Cardiac muscle cell (in vitro differentiated cells and primary cell): ENCODE results near the gene PKNOX2. TPM values are rescaled to one million over a fixed set of nuclear protein-coding genes. Genes with fewer than 3 reads are reported as not detected.

Experiments
- DNase-seq, 2 donors: peaks; one replicate each; pipeline versions ENCODE4 v3.0.0 to v3.0.0-alpha.2; 2010 to 2017; ENCODE audit warnings: low read depth in 1 of 2, low spot score in 1 of 2
- H3K27ac ChIP-seq: fragments of 200-600 bp; sonication (generic); 2 replicates; pipeline ENCODE4 v1.5.1; 2016
- H3K27me3 ChIP-seq: fragments of 200-600 bp; sonication (generic); 2 replicates; pipeline ENCODE4 v1.6.0; 2016; ENCODE audit warnings: control low read depth
- H3K36me3 ChIP-seq: fragments of 200-600 bp; sonication (generic); 2 replicates; pipeline ENCODE4 v1.5.1; 2016; ENCODE audit warnings: control low read depth
- H3K4me1 ChIP-seq: fragments of 200-600 bp; sonication (generic); 2 replicates; pipeline ENCODE4 v1.8.1; 2017; ENCODE audit warnings: low read depth, mild to moderate bottlenecking, mixed run types
- H3K4me3 ChIP-seq: fragments of 200-600 bp; sonication (generic); 2 replicates; pipeline ENCODE4 v1.5.1; 2016; ENCODE audit warnings: mild to moderate bottlenecking
- H3K9me3 ChIP-seq: fragments of 200-600 bp; sonication (generic); 2 replicates; pipeline ENCODE4 v1.5.1; 2017; ENCODE audit warnings: low read depth, mild to moderate bottlenecking, control low read depth
- CTCF ChIP-seq: IDR thresholded peaks from 2 replicates; pipeline ENCODE4 v1.5.1; 2012; ENCODE audit warnings: low read depth, mild to moderate bottlenecking, low read length
- polyA plus RNA-seq: library from polyadenylated mRNA; unstranded; fragments of >200 nt; fragmentation: Nextera tagmentation; extraction: Ambion mirVana; gene quantifications from 2 replicates; pipeline ENCODE4 v1.2.1, GENCODE V29; 2016
- total RNA-seq: library from RNA; depleted of rRNA; stranded (reverse); fragments of >200 nt; gene quantifications from 2 replicates; pipeline ENCODE4 v1.2.3, GENCODE V29; 2016

Gene PKNOX2
- total and polyA plus RNA-seq, 2 experiments from 2014 or later, result 2.1 to 6.1 TPM

- H3K27me3 ChIP-seq, result no peaks in the 10 kb centered on the region
- H3K4me3 ChIP-seq, result no peak overlapping the region
Observed at GRCh38 chr11:125356797-125357196, 192.2 kb downstream of the PKNOX2 start.

GRCh38 chr11:125357551-125357950 is 193.0 kb downstream of the PKNOX2 start:
- no peaks in the 10 kb centered on the region for H3K9me3 ChIP-seq
- no peaks in the 10 kb centered on the region for H3K36me3 ChIP-seq
- TF ChIP-seq CTCF, result no peak
- H3K4me3 ChIP-seq, result no peak overlapping the region
- peaks cover 24% of the 10 kb centered on the region for H3K4me1 ChIP-seq
- no peak overlapping the region for H3K27ac ChIP-seq
- H3K27me3 ChIP-seq, result no peaks in the 10 kb centered on the region
- no peak for DNase-seq

More at GRCh38 chr11:125356797-125357196, 192.2 kb downstream of the PKNOX2 start:
- no peak for TF ChIP-seq CTCF
- no peaks in the 10 kb centered on the region for H3K9me3 ChIP-seq
- DNase-seq, result peak in 1 of 2 donors; percentile 80
- no peak overlapping the region for H3K27ac ChIP-seq
- no peaks in the 10 kb centered on the region for H3K36me3 ChIP-seq
- peaks cover 24% of the 10 kb centered on the region for H3K4me1 ChIP-seq

- Histone ChIP-seq H3K4me1 (peaks cover 24% of the 10 kb centered on the region), H3K4me3 (no peak overlapping the region), H3K27me3 (no peaks in the 10 kb centered on the region), H3K9me3 (no peaks in the 10 kb centered on the region), H3K36me3 (no peaks in the 10 kb centered on the region), H3K27ac (no peak overlapping the region)
- TF ChIP-seq CTCF, result no peak
- DNase-seq, result peak in 1 of 2 donors; percentile 44
Observed at GRCh38 chr11:125358254-125358840, 193.8 kb downstream of the PKNOX2 start.

GRCh38 chr11:125359130-125359529 is 194.6 kb downstream of the PKNOX2 start:
- H3K27ac ChIP-seq, result no peak overlapping the region
- DNase-seq, result no peak
- TF ChIP-seq CTCF, result no peak
- H3K36me3 ChIP-seq, result no peaks in the 10 kb centered on the region
- H3K4me1 ChIP-seq, result peaks cover 24% of the 10 kb centered on the region
- H3K27me3 ChIP-seq, result no peaks in the 10 kb centered on the region
- no peak overlapping the region for H3K4me3 ChIP-seq
- no peaks in the 10 kb centered on the region for H3K9me3 ChIP-seq

- no peak overlapping the region for H3K4me3 ChIP-seq
- no peak for DNase-seq
- peaks cover 24% of the 10 kb centered on the region for H3K4me1 ChIP-seq
- no peak overlapping the region for H3K27ac ChIP-seq
- TF ChIP-seq CTCF, result no peak
- no peaks in the 10 kb centered on the region for H3K27me3 ChIP-seq
- no peaks in the 10 kb centered on the region for H3K36me3 ChIP-seq
- no peaks in the 10 kb centered on the region for H3K9me3 ChIP-seq
Observed at GRCh38 chr11:125360066-125360465, 195.5 kb downstream of the PKNOX2 start.
